GM21619 (cell line): ENCODE measurements around the gene PRDM7.
A peak's percentile ranks its signal among the peaks of the same experiment; 100 is the strongest.
"Not testable (repeated sequence)": the region's sequence is repeated elsewhere in the genome, so short reads cannot be mapped to it uniquely, and the experiment has no call there.

Experiments used
- ATAC-seq: cut with Tn5 transposase; IDR thresholded peaks from one replicate; pipeline ENCODE4 v1.9.1; 2021; ENCODE audit not compliant: unreplicated experiment

The PRDM7 gene

DNA sequence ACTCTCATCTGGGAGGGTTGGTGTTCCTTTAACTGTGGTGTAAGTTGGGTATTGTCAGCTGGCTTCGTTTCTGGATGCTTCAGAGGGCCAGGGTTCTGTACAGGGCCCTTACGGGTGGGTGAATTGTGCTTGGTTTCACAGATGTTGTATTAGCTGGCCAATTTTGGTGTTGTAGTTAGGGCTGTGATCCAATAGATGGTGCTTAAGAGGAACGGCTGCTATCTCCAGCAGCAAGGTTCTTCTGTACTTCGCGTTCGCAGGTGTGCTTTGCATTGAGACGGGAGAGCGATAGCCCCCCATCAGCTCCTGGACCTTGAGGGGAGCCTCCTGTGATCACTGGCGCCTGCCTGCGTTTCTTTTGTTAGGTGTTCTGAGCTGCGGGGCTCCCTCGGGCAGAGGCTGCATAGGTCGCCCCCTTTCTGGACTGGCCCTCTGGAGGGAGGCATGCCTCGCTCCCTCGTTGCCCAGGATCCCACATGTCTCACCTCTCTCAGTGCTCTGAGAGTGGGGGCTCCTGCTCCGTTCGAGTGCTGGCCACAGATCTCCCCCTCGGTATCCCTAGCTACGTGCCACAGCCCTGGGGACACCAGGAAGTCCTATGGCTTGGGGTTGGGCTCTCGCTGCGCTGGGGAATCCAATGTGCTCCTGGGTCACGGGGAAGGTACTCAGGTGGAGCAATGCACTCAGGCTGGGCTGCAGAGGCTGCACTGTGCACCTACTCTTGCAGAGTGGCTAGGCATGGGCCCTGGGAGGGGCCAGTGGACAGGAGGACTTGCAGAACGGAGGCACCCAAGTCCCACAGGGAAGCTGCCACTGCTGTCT is 837 bp upstream of the PRDM7 start:
- peak; percentile 29 for ATAC-seq

GRCh38 chr16:90072442-90073105 is 4.6 kb downstream of the PRDM7 start:
- ATAC-seq: no peak

- ATAC-seq: no peak
Measured at GRCh38 chr16:90070440-90070839, 6.7 kb downstream of the PRDM7 start.

DNA sequence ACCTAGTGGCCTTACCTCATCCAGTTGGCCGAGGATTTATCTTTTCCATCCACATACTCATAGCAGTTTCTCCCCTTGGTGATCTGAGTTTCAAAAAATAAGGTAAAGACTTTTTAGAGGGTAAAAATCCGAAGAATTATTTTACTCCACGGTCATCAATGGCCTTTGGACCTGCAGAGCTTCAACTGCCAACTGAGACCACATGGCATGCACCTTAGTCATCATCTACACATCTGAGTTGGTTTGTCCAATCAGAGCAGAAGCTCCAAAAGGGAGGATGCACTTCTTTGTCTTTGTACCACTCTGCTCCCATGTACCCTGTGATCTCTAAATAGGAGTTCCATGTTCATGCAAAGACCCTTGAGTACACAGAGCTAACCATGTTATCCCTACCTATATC is 15.7 kb downstream of the PRDM7 start:
- no peak for ATAC-seq

GRCh38 chr16:90057738-90058173 is 19.4 kb downstream of the PRDM7 start:
- no peak for ATAC-seq

DNA sequence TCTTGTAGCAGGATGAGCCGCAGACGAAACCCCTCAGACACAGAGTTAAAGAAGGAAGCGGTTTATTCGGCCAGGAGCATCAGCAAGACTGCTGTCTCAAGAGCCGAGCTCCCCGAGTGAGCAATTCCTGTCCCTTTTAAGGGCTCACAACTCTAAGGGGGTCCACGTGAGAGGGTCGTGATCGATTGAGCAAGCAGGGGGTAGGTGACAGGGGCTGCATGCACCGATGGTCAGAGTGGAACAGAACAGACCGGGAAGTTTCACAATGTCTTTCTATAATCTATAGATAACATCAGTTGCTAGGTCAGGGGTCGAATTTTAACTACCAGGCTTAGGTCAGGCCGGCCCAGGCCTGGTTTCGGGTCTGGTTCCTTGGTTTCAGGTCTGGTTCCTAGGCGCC is 20.6 kb downstream of the PRDM7 start:
- ATAC-seq: not testable (repeated sequence)

GRCh38 chr16:90055371-90055770 is 21.8 kb downstream of the PRDM7 start:
- no peak for ATAC-seq

- ATAC-seq: no peak
Measured at GRCh38 chr16:90054554-90054953, 22.6 kb downstream of the PRDM7 start.

DNA sequence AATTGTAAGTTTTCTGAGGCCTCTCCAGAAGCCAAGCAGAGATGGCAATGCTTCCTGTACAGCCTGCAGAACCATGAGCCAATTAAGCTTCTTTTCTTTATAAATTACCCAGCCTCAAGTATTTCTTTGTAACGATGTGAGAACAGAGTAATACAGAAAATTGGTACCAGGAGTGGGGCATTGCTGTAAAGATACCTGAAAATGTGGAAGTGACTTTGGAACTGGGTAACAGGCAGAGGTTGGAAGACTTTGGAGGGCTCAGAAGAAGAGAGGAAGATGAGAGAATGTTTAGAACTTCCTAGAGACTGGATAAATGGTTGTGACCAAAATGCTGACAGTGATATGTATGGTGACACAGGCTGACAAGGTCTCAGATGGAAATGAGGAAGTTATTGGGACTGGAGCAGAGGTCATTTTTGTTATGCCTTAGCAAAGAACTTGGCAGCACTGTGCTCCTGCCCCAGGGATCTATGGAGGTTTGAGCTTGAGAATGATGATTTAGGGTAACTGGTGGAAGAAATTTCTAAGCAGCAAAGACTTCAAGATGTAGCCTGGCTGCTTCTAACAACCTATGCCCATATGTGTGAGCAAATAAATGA is 23.1 kb downstream of the PRDM7 start:
- ATAC-seq: no peak

- ATAC-seq: no peak
Measured at GRCh38 chr16:90050969-90051368, 26.2 kb downstream of the PRDM7 start.

DNA sequence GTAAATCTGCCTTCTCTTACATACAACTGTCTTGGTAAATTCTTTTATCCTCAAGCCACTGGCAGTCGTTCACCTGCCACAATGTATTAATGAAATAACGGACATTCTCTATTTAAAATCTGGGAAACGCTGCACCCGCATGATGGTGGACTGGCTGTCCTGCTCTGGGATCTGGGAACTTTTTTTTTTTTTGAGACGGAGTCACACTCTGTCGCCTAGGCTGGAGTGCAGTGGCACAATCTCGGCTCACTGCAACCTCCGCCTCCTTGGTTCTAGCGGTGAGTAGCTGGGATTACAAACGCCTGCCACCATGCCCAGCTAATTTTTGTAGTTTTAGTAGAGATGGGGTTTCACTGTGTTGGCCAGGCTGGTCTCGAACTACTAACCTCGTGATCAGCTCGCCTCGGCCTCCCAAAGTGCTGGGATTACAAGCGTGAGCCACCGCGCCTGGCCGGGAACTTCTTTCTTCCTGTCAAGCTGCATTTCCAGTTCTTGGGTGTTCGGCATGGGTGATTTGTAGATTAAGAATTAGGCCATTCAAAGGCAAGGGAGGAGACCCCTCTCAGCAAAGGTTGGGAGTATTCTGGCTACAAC is 28.3 kb downstream of the PRDM7 start:
- no peak for ATAC-seq

GRCh38 chr16:90048347-90048722 is 28.8 kb downstream of the PRDM7 start:
- no peak for ATAC-seq

- no peak for ATAC-seq
Measured at GRCh38 chr16:90047714-90048346, 29.3 kb downstream of the PRDM7 start.

GRCh38 chr16:90046971-90047713 is 30.0 kb downstream of the PRDM7 start:
- no peak for ATAC-seq

- ATAC-seq: no peak
Measured at GRCh38 chr16:90046122-90046970, 30.8 kb downstream of the PRDM7 start.

- ATAC-seq: no peak
Measured at GRCh38 chr16:90044111-90044551, 33.0 kb downstream of the PRDM7 start.

DNA sequence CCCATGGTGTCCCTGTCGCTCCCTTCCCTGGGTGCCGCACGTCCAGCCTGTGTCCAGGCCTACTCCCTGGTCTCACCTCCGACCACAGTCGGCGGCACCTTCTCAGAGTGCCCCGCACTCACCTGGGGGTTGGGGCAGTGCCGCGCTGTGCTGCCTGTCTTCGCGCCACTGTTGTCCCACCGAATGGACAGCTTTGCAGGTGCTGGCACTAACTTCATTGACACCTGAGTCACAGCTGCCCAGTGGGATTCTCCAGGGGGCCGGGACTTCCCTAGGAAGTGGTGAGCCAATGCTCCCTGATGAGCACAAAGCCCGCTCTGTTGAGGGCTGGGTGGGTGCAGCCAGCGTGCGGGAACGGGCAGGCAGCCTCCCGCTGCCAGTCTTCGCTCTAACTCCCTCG is 33.6 kb downstream of the PRDM7 start:
- no peak for ATAC-seq

- no peak for ATAC-seq
Measured at GRCh38 chr16:90042946-90043514, 34.1 kb downstream of the PRDM7 start.

DNA sequence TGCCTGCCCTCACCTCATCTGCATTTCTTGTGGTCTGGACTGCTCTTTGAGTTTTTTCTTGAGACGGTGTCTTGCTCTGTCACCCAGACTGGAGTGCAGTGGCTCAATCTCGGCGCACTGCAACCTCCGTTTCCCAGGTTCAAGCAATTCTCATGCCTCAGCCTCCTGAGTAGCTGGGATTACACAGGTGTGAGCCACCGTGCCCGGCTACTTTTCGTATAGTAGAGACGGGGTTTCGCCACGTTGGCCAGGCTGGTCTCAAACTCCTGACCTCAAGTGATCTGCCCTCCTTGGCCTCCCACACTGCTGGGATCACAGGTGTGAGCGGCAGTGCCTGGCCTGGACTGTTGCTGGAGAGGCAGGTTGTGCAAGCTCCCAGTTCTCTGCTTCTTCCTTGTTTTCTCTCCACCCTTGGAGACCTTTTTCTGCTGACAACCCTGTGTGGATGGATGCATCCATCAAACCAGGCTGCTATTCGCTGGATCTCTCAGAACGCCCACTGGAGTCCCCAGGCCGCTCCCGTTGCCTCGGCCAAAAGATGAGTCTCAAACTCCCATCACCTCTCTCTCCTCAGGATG is 35.1 kb downstream of the PRDM7 start:
- no peak for ATAC-seq
